ENCODE measurements around the gene ANKRD17. TPM values are rescaled to one million over a fixed set of nuclear protein-coding genes. Genes with fewer than 3 reads are reported as not detected.

Gene ANKRD17
- polyA plus RNA-seq, 1 donor from 2014 or later: 30.4 TPM

- no peaks in the 10 kb centered on the region for H3F3A ChIP-seq (ENCODE audit: insufficient read depth, low read length, poor library complexity, severe bottlenecking)
- no peaks in the 10 kb centered on the region for H3K9me2 ChIP-seq (ENCODE audit: insufficient read depth, low read length)
- TF ChIP-seq EP300 (conservative IDR thresholded peaks at IDR 0.05; ENCODE audit: poor library complexity, severe bottlenecking) (no peak), EZH2 (IDR thresholded peaks at IDR 0.05; ENCODE audit: borderline replicate concordance, insufficient read depth, low read length, poor library complexity, severe bottlenecking) (no peak), POLR2AphosphoS5 (IDR thresholded peaks at IDR 0.05) (no peak), CTCF (IDR thresholded peaks at IDR 0.05; ENCODE audit: poor library complexity, severe bottlenecking) (no peak), SMC3 (conservative IDR thresholded peaks at IDR 0.05; ENCODE audit: poor library complexity) (no peak), MXI1 (conservative IDR thresholded peaks at IDR 0.05; ENCODE audit: poor library complexity, severe bottlenecking) (no peak)
- H3K9ac ChIP-seq (ENCODE audit: low read length): no peak overlapping the region
- H3K9me3 ChIP-seq (ENCODE audit: low read length): no peaks in the 10 kb centered on the region
- no peak overlapping the region for H3K4me3 ChIP-seq (ENCODE audit: low read length)
- no peak overlapping the region for H3K27ac ChIP-seq (ENCODE audit: low read length)
- H4K20me1 ChIP-seq (ENCODE audit: insufficient read depth): no peaks in the 10 kb centered on the region
- H3K79me2 ChIP-seq (replicated peaks; ENCODE audit: insufficient read depth, low read length): no peaks in the 10 kb centered on the region
- peaks cover 8% of the 10 kb centered on the region for H3K36me3 ChIP-seq (ENCODE audit: insufficient read depth, low read length)
- H3K27me3 ChIP-seq (ENCODE audit: insufficient read depth, low read depth, low read length): no peaks in the 10 kb centered on the region
- H3K4me2 ChIP-seq (ENCODE audit: low read length): no peak overlapping the region
- no peak overlapping the region for H2AFZ ChIP-seq (ENCODE audit: low read depth, low read length)
Measured at GRCh38 chr4:73139245-73139644, 119.4 kb downstream of the ANKRD17 start.

- Histone ChIP-seq H4K20me1 (ENCODE audit: insufficient read depth) (no peaks in the 10 kb centered on the region), H3K9me2 (ENCODE audit: insufficient read depth, low read length) (no peaks in the 10 kb centered on the region), H3K9ac (ENCODE audit: low read length) (no peak overlapping the region), H3K27me3 (ENCODE audit: insufficient read depth, low read depth, low read length) (no peaks in the 10 kb centered on the region), H2AFZ (ENCODE audit: low read depth, low read length) (no peak overlapping the region), H3F3A (ENCODE audit: insufficient read depth, low read length, poor library complexity, severe bottlenecking) (no peaks in the 10 kb centered on the region), H3K4me3 (ENCODE audit: low read length) (no peak overlapping the region), H3K4me2 (ENCODE audit: low read length) (no peak overlapping the region), H3K9me3 (ENCODE audit: low read length) (no peaks in the 10 kb centered on the region), H3K36me3 (ENCODE audit: insufficient read depth, low read length) (peaks cover 4% of the 10 kb centered on the region), H3K79me2 (replicated peaks; ENCODE audit: insufficient read depth, low read length) (no peaks in the 10 kb centered on the region), H3K27ac (ENCODE audit: low read length) (no peak overlapping the region)
- no peak for TF ChIP-seq TAF1 (IDR thresholded peaks at IDR 0.05; ENCODE audit: low read depth)
- TF ChIP-seq REST (IDR thresholded peaks at IDR 0.05; ENCODE audit: borderline replicate concordance): no peak
Measured at GRCh38 chr4:73137121-73137520, 121.5 kb downstream of the ANKRD17 start.

GRCh38 chr4:73133784-73134183, 124.8 kb downstream of the ANKRD17 start:
- peaks cover 10% of the 10 kb centered on the region for H3K36me3 ChIP-seq (ENCODE audit: insufficient read depth, low read length)

More at GRCh38 chr4:73133784-73134183, 124.8 kb downstream of the ANKRD17 start:
- Histone ChIP-seq H3K9me3 (ENCODE audit: low read length) (no peaks in the 10 kb centered on the region), H2AFZ (ENCODE audit: low read depth, low read length) (no peak overlapping the region), H3K4me3 (ENCODE audit: low read length) (no peak overlapping the region), H3K4me2 (ENCODE audit: low read length) (no peak overlapping the region), H4K20me1 (ENCODE audit: insufficient read depth) (no peaks in the 10 kb centered on the region), H3F3A (ENCODE audit: insufficient read depth, low read length, poor library complexity, severe bottlenecking) (no peaks in the 10 kb centered on the region), H3K9ac (ENCODE audit: low read length) (no peak overlapping the region), H3K9me2 (ENCODE audit: insufficient read depth, low read length) (no peaks in the 10 kb centered on the region), H3K27me3 (ENCODE audit: insufficient read depth, low read depth, low read length) (no peaks in the 10 kb centered on the region), H3K79me2 (replicated peaks; ENCODE audit: insufficient read depth, low read length) (no peaks in the 10 kb centered on the region), H3K27ac (ENCODE audit: low read length) (no peak overlapping the region)
- TF ChIP-seq CTCF (IDR thresholded peaks at IDR 0.05; ENCODE audit: poor library complexity, severe bottlenecking) (no peak), RAD21 (conservative IDR thresholded peaks at IDR 0.05) (no peak), REST (IDR thresholded peaks at IDR 0.05; ENCODE audit: borderline replicate concordance) (no peak), MXI1 (conservative IDR thresholded peaks at IDR 0.05; ENCODE audit: poor library complexity, severe bottlenecking) (no peak), POLR2AphosphoS5 (IDR thresholded peaks at IDR 0.05) (no peak), EP300 (conservative IDR thresholded peaks at IDR 0.05; ENCODE audit: poor library complexity, severe bottlenecking) (no peak), TAF1 (IDR thresholded peaks at IDR 0.05; ENCODE audit: low read depth) (no peak), SMC3 (conservative IDR thresholded peaks at IDR 0.05; ENCODE audit: poor library complexity) (no peak), EZH2 (IDR thresholded peaks at IDR 0.05; ENCODE audit: borderline replicate concordance, insufficient read depth, low read length, poor library complexity, severe bottlenecking) (no peak)
